HG02885 (cell line): ENCODE measurements around the gene ZNF555.

Experiments
- ATAC-seq: cut with Tn5 transposase; IDR thresholded peaks from one replicate; pipeline ENCODE4 v1.9.1; 2021; ENCODE audit warnings: mild to moderate bottlenecking; ENCODE audit not compliant: unreplicated experiment, poor library complexity

The ZNF555 gene

GRCh38 chr19:2822846-2823245 lies 18.4 kb upstream of the ZNF555 start:
- ATAC-seq: no peak

GRCh38 chr19:2823646-2824045 lies 17.6 kb upstream of the ZNF555 start:
- ATAC-seq: no peak

GRCh38 chr19:2824129-2824528 lies 17.1 kb upstream of the ZNF555 start:
- ATAC-seq: no peak

GRCh38 chr19:2827022-2827421 lies 14.3 kb upstream of the ZNF555 start:
- no peak for ATAC-seq

- no peak for ATAC-seq
These were observed 13.3 kb upstream of the ZNF555 start for GRCh38 chr19:2827840-2828489.

- no peak for ATAC-seq
These were observed 6.9 kb upstream of the ZNF555 start for GRCh38 chr19:2834294-2834871.

GRCh38 chr19:2837430-2837829 lies 3.8 kb upstream of the ZNF555 start:
- ATAC-seq: no peak

GRCh38 chr19:2841855-2842574 lies 740 bp downstream of the ZNF555 start:
- peak; percentile 19 for ATAC-seq

- no peak for ATAC-seq
These were observed 3.8 kb downstream of the ZNF555 start for GRCh38 chr19:2845107-2845506.

GRCh38 chr19:2846180-2846894 lies 5.1 kb downstream of the ZNF555 start:
- ATAC-seq: no peak

- no peak for ATAC-seq
These were observed 6.2 kb downstream of the ZNF555 start for GRCh38 chr19:2847507-2847906.

- ATAC-seq: no peak
These were observed 7.3 kb downstream of the ZNF555 start for GRCh38 chr19:2848616-2849015.

- ATAC-seq: no peak
These were observed 9.1 kb downstream of the ZNF555 start for GRCh38 chr19:2850256-2850925.

- no peak for ATAC-seq
These were observed 11.3 kb downstream of the ZNF555 start for GRCh38 chr19:2852598-2852997.

GRCh38 chr19:2853015-2853606 lies 11.8 kb downstream of the ZNF555 start:
- ATAC-seq: no peak

- ATAC-seq: no peak
These were observed 13.6 kb downstream of the ZNF555 start for GRCh38 chr19:2854849-2855248.

GRCh38 chr19:2856457-2857050 lies 15.3 kb downstream of the ZNF555 start:
- ATAC-seq: no peak

- no peak for ATAC-seq
These were observed 17.6 kb downstream of the ZNF555 start for GRCh38 chr19:2858864-2859263.

- ATAC-seq: no peak
These were observed 22.5 kb downstream of the ZNF555 start for GRCh38 chr19:2863816-2864215.
